Epidermal melanocyte (primary cell): ENCODE results near the gene ELP4.

Source experiments
- DNase-seq: peaks from one replicate; pipeline ENCODE4 v3.0.0; 2011; ENCODE audit warnings: low spot score; ENCODE audit not compliant: insufficient read length

ELP4 gene

GRCh38 chr11:31822175-31822926 is 312.8 kb downstream of the ELP4 start:
- no peak for DNase-seq

GRCh38 chr11:31822927-31823643 is 313.5 kb downstream of the ELP4 start:
- no peak for DNase-seq

GRCh38 chr11:31823644-31824331 is 314.2 kb downstream of the ELP4 start:
- DNase-seq: no peak

GRCh38 chr11:31824332-31824878 is 314.8 kb downstream of the ELP4 start:
- no peak for DNase-seq

GRCh38 chr11:31824879-31825837 is 315.6 kb downstream of the ELP4 start:
- no peak for DNase-seq

- no peak for DNase-seq
Observed at GRCh38 chr11:31825838-31826484, 316.4 kb downstream of the ELP4 start.

- no peak for DNase-seq
Observed at GRCh38 chr11:31826536-31827438, 317.2 kb downstream of the ELP4 start.

GRCh38 chr11:31827455-31828206 is 318.1 kb downstream of the ELP4 start:
- DNase-seq: no peak

- no peak for DNase-seq
Observed at GRCh38 chr11:31828217-31828616, 318.6 kb downstream of the ELP4 start.

GRCh38 chr11:31830406-31830805 is 320.8 kb downstream of the ELP4 start:
- no peak for DNase-seq

GRCh38 chr11:31834237-31834636 is 324.7 kb downstream of the ELP4 start:
- DNase-seq: no peak
